Nucleus accumbens (tissue), 56 donors: Measurements from ENCODE around the gene MAP1LC3B.

Experiments used
- DNase-seq, 56 donors: peaks; one replicate each; lab custom pipeline; 2025; lab: John Stamatoyannopoulos, UW

Gene MAP1LC3B

GRCh38 chr16:87447323-87447722 is 55.2 kb downstream of the MAP1LC3B start:
- no peak for DNase-seq

- no peak for DNase-seq
Measured at GRCh38 chr16:87448866-87449265, 56.7 kb downstream of the MAP1LC3B start.

GRCh38 chr16:87451563-87452210 is 59.6 kb downstream of the MAP1LC3B start:
- no peak for DNase-seq

- no peak for DNase-seq
Measured at GRCh38 chr16:87453326-87453725, 61.2 kb downstream of the MAP1LC3B start.
